HG02852 (cell line): ENCODE measurements around the gene FRY.

Experiments
- ATAC-seq: cut with Tn5 transposase; IDR thresholded peaks from one replicate; pipeline ENCODE4 v1.9.1; 2021; ENCODE audit warnings: mild to moderate bottlenecking, moderate library complexity; ENCODE audit not compliant: unreplicated experiment

Gene FRY

GRCh38 chr13:32079587-32079986 lies 48.0 kb downstream of the FRY start:
- no peak for ATAC-seq

GRCh38 chr13:32080328-32080744 lies 48.8 kb downstream of the FRY start:
- no peak for ATAC-seq

- no peak for ATAC-seq
Observed at GRCh38 chr13:32081591-32081990, 50.0 kb downstream of the FRY start.

- ATAC-seq: no peak
Observed at GRCh38 chr13:32086366-32086765, 54.8 kb downstream of the FRY start.

- ATAC-seq: no peak
Observed at GRCh38 chr13:32086791-32087441, 55.3 kb downstream of the FRY start.

GRCh38 chr13:32087955-32088747 lies 56.6 kb downstream of the FRY start:
- no peak for ATAC-seq

GRCh38 chr13:32092496-32092895 lies 60.9 kb downstream of the FRY start:
- ATAC-seq: no peak

GRCh38 chr13:32093006-32093405 lies 61.4 kb downstream of the FRY start:
- ATAC-seq: no peak

- ATAC-seq: no peak
Observed at GRCh38 chr13:32098272-32098671, 66.7 kb downstream of the FRY start.

GRCh38 chr13:32105653-32106313 lies 74.2 kb downstream of the FRY start:
- no peak for ATAC-seq

GRCh38 chr13:32107474-32107873 lies 75.9 kb downstream of the FRY start:
- no peak for ATAC-seq

GRCh38 chr13:32107973-32108372 lies 76.4 kb downstream of the FRY start:
- no peak for ATAC-seq

- no peak for ATAC-seq
Observed at GRCh38 chr13:32113532-32113931, 82.0 kb downstream of the FRY start.

- ATAC-seq: no peak
Observed at GRCh38 chr13:32114284-32114950, 82.8 kb downstream of the FRY start.

GRCh38 chr13:32115066-32115465 lies 83.5 kb downstream of the FRY start:
- no peak for ATAC-seq

- ATAC-seq: peak; percentile 62
Observed at GRCh38 chr13:32116210-32116609, 84.6 kb downstream of the FRY start.

- no peak for ATAC-seq
Observed at GRCh38 chr13:32117001-32117400, 85.4 kb downstream of the FRY start.

- no peak for ATAC-seq
Observed at GRCh38 chr13:32117701-32118100, 86.1 kb downstream of the FRY start.

GRCh38 chr13:32121316-32121715 lies 89.7 kb downstream of the FRY start:
- ATAC-seq: no peak

GRCh38 chr13:32124743-32125142 lies 93.2 kb downstream of the FRY start:
- no peak for ATAC-seq

GRCh38 chr13:32125221-32125689 lies 93.7 kb downstream of the FRY start:
- ATAC-seq: no peak
